ENCODE results near the gene CTSE. TPM values are rescaled to one million over a fixed set of nuclear protein-coding genes. Genes with fewer than 3 reads are reported as not detected.

CTSE gene
- total RNA-seq, 1 donor from 2014 or later = 5.6 TPM

DNA sequence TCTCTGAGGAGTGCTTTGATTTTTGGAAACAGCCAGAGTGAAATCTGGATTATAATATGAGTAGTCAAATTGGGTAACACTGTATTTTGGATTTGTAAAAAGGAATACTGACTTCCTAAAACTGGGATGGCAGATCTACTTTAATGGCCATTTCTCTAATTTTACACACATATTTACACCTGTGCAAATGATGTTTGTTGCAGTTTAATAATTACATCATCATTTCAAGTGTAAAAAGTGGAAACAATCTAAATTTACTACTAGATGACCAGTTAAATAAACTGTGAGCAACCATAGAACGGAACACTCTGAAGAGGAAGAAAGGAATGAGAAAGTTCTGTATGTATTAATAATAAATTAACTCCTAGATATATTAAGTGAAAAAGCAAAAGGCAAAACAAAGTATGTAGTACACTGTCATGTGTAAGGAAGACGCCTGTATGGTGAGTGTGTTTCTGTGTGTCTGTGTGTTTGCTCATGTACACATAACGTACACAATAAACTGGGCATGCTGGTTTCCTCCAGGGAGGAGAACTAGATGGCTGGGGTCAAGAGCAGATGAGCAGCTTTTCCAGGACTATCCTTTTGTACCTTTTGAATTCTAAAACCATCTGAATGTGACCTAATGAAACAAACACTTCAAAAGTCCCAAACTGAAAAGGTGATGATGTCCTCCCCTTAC is 26.4 kb upstream of the CTSE start:
- H3K27ac Mint-ChIP-seq = no peak overlapping the region
- no peak overlapping the region for H3K4me3 Mint-ChIP-seq (ENCODE audit: low read depth)
- TF ChIP-seq, protein P1, sequence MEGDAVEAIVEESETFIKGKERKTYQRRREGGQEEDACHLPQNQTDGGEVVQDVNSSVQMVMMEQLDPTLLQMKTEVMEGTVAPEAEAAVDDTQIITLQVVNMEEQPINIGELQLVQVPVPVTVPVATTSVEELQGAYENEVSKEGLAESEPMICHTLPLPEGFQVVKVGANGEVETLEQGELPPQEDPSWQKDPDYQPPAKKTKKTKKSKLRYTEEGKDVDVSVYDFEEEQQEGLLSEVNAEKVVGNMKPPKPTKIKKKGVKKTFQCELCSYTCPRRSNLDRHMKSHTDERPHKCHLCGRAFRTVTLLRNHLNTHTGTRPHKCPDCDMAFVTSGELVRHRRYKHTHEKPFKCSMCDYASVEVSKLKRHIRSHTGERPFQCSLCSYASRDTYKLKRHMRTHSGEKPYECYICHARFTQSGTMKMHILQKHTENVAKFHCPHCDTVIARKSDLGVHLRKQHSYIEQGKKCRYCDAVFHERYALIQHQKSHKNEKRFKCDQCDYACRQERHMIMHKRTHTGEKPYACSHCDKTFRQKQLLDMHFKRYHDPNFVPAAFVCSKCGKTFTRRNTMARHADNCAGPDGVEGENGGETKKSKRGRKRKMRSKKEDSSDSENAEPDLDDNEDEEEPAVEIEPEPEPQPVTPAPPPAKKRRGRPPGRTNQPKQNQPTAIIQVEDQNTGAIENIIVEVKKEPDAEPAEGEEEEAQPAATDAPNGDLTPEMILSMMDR (IDR thresholded peaks at IDR 0.05; ENCODE audit: unreplicated experiment) = no peak
- no peaks in the 10 kb centered on the region for H3K36me3 Mint-ChIP-seq (ENCODE audit: insufficient read depth)
- H3K27me3 Mint-ChIP-seq = peaks cover 5% of the 10 kb centered on the region
- H3K4me1 Mint-ChIP-seq (ENCODE audit: low read depth) = peaks cover 8% of the 10 kb centered on the region
- peaks cover 4% of the 10 kb centered on the region for H3K9me3 Mint-ChIP-seq (ENCODE audit: low read depth)
- no peak for DNase-seq (ENCODE audit: low spot score, unreplicated experiment)

DNA sequence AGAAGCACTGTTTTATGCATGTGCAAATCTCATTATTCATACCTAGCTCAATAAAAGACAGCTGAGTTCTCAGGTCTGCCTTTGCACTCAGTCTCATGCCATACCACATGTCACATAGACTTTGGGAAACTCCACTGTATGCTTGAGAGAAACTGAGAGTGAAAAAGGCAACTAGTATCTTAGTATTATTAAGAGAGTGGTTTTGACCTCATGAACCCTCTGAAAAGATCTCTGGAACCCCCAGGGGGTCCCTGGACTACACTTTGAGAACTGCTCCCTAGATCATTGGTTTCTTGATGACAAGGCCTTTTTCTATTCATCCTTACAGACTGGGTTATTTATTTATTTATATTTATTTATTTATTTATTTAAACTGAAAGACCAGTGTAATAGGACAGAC is 25.6 kb upstream of the CTSE start:
- Mint-ChIP-seq H3K9me3 (ENCODE audit: low read depth) (peaks cover 4% of the 10 kb centered on the region), H3K4me3 (ENCODE audit: low read depth) (no peak overlapping the region), H3K4me1 (ENCODE audit: low read depth) (peaks cover 7% of the 10 kb centered on the region), H3K27ac (no peak overlapping the region), H3K27me3 (peaks cover 5% of the 10 kb centered on the region), H3K36me3 (ENCODE audit: insufficient read depth) (no peaks in the 10 kb centered on the region)
- DNase-seq (ENCODE audit: low spot score, unreplicated experiment) = no peak
- TF ChIP-seq, protein P1 (IDR thresholded peaks at IDR 0.05; ENCODE audit: unreplicated experiment) = no peak

DNA sequence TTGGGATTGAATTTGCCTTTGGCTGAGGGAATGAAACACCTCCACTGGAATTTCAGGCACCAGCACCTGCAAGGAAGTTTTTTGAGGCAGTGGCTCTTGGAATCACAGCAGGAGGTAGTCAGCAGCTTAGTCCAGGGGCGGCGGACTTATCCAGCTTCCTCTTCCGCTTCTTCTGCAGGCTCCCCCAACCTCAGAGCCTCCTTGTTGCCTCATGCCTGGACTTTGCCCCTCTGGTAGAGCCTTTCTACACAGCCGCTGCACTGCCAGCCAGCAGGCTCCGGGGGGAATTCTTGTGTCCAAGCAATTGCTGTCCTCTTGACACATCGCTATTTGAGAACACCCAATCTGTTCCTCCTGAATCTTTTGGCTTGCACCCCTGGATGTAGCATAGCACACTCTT is 24.9 kb upstream of the CTSE start:
- peaks cover 5% of the 10 kb centered on the region for H3K27me3 Mint-ChIP-seq
- peaks cover 4% of the 10 kb centered on the region for H3K9me3 Mint-ChIP-seq (ENCODE audit: low read depth)
- H3K36me3 Mint-ChIP-seq (ENCODE audit: insufficient read depth) = no peaks in the 10 kb centered on the region
- TF ChIP-seq, protein P1 (IDR thresholded peaks at IDR 0.05; ENCODE audit: unreplicated experiment) = no peak
- no peak overlapping the region for H3K27ac Mint-ChIP-seq
- peaks cover 7% of the 10 kb centered on the region for H3K4me1 Mint-ChIP-seq (ENCODE audit: low read depth)
- H3K4me3 Mint-ChIP-seq (ENCODE audit: low read depth) = no peak overlapping the region
- DNase-seq (ENCODE audit: low spot score, unreplicated experiment) = no peak

DNA sequence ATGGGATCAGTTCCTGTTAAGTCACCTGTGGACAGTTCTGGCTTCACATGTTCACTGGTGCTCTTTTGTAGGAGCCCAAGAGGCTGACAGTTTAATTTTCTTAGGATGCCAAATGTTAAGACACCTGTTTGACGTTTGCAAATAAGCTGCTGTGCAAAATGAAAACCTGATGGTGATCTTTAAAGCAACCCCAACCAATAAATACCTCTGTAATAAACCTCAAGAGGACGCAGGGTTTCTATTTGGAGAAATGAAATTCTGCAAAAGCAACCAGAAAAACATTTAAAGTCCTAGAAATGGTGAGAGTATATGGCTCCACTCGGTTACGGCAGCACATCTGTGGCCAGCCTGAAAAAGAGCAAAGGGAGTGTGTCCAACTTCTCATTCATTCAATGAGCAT is 23.6 kb upstream of the CTSE start:
- no peak for DNase-seq (ENCODE audit: low spot score, unreplicated experiment)
- H3K27ac Mint-ChIP-seq = no peak overlapping the region
- TF ChIP-seq, protein P1 (IDR thresholded peaks at IDR 0.05; ENCODE audit: unreplicated experiment) = no peak
- H3K9me3 Mint-ChIP-seq (ENCODE audit: low read depth) = no peaks in the 10 kb centered on the region
- H3K27me3 Mint-ChIP-seq = peaks cover 5% of the 10 kb centered on the region
- H3K36me3 Mint-ChIP-seq (ENCODE audit: insufficient read depth) = no peaks in the 10 kb centered on the region
- H3K4me3 Mint-ChIP-seq (ENCODE audit: low read depth) = no peak overlapping the region
- H3K4me1 Mint-ChIP-seq (ENCODE audit: low read depth) = peaks cover 7% of the 10 kb centered on the region

DNA sequence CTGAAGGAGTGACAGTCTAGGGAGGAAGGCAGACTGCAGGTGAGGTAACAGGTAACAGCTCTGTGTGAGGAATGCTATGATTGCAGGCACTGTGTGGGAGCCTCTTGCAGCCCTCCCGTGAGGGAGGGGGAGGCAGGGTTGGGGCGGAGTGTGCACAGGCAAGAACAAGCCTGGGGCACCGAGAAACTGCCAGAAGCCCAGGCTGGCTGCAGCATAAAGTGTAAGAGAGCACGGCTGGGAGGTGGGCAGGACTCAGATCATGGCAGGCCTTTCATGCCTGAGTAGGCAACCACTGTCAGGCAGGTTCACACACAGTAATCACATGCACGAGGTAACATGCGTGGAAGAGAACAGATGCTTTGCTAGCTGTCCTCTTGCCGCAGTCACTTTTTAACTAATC is 17.9 kb upstream of the CTSE start:
- TF ChIP-seq, protein P1 (IDR thresholded peaks at IDR 0.05; ENCODE audit: unreplicated experiment) = no peak
- H3K27me3 Mint-ChIP-seq = peaks cover 23% of the 10 kb centered on the region
- no peak for DNase-seq (ENCODE audit: low spot score, unreplicated experiment)
- H3K27ac Mint-ChIP-seq = no peak overlapping the region
- H3K4me3 Mint-ChIP-seq (ENCODE audit: low read depth) = no peak overlapping the region
- H3K9me3 Mint-ChIP-seq (ENCODE audit: low read depth) = no peaks in the 10 kb centered on the region
- peaks cover 4% of the 10 kb centered on the region for H3K4me1 Mint-ChIP-seq (ENCODE audit: low read depth)
- H3K36me3 Mint-ChIP-seq (ENCODE audit: insufficient read depth) = no peaks in the 10 kb centered on the region
